Activated CD4-positive, alpha-beta memory T cell treated with anti-CD3 and anti-CD28 coated beads for 36 hours (primary cell): Measurements from ENCODE around the gene ITSN1. TPM values are rescaled to one million over a fixed set of nuclear protein-coding genes. Genes with fewer than 3 reads are reported as not detected.

Experiments
- CTCF ChIA-PET: fragments of 350-600 bp; sonication (Branson Sonifier 250); formaldehyde crosslinking; loops from one replicate; lab custom pipeline; 2021; ENCODE audit warnings: antibody characterized with exemption, inconsistent platforms; lab: Charles Lee
- POLR2A ChIA-PET: fragments of 350-600 bp; sonication (Branson Sonifier 250); formaldehyde crosslinking; loops from one replicate; lab custom pipeline; 2021; ENCODE audit warnings: antibody characterized with exemption; lab: Charles Lee
- DNase-seq: peaks from one replicate; pipeline ENCODE4 v3.0.0-alpha.2; 2020
- H3K27ac Mint-ChIP-seq: one replicate; pipeline ENCODE4 v1.8.0; 2021; ENCODE audit warnings: mixed read lengths
- H3K27me3 Mint-ChIP-seq: one replicate; pipeline ENCODE4 v1.8.0; 2021; ENCODE audit warnings: mixed read lengths
- H3K36me3 Mint-ChIP-seq: one replicate; pipeline ENCODE4 v1.8.0; 2021; ENCODE audit warnings: mixed read lengths
- H3K4me1 Mint-ChIP-seq: one replicate; pipeline ENCODE4 v1.8.0; 2021; ENCODE audit warnings: low read depth, mixed read lengths
- H3K4me3 Mint-ChIP-seq: one replicate; pipeline ENCODE4 v1.8.0; 2021; ENCODE audit warnings: mild to moderate bottlenecking, mixed read lengths
- H3K9me3 Mint-ChIP-seq: one replicate; pipeline ENCODE4 v1.8.0; 2021; ENCODE audit warnings: mixed read lengths
- intact Hi-C: fragments of 100-400 bp; cut with micrococcal nuclease; formaldehyde crosslinking; loops from one replicate; pipeline ENCODE4 v1.15.1; 2023
- total RNA-seq, 2 experiments: library from RNA; stranded (reverse); gene quantifications; one replicate each; pipeline ENCODE4 v1.2.3, GENCODE V29; 2021

Gene ITSN1
- total RNA-seq, 2 experiments from 2014 or later: 3.2 to 4.5 TPM

DNA sequence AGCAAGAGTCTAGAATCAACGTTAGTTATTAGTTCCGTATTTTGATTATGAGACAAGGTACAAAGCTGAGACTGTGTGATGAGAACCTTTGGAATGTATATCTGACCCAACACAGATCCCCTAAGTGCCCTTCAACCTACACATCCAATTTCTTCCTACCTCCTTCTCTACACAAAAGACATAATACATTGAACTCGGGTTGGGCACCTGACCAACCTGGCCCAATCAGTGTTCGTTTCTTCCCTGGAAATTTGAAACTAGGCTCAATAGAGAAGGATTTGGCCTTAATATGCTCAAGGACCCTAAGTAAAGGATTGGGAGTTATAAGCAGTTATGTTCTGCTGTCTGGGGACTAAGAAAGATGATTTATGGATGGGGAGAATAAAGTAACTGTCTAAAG, 12.1 kb downstream of the ITSN1 start:
- intact Hi-C loops: no loop called here
- Mint-ChIP-seq H3K36me3 (no peaks in the 10 kb centered on the region), H3K4me1 (no peaks in the 10 kb centered on the region), H3K9me3 (no peaks in the 10 kb centered on the region), H3K4me3 (no peak overlapping the region), H3K27me3 (peaks cover 3% of the 10 kb centered on the region), H3K27ac (no peak overlapping the region)
- DNase-seq: no peak
- POLR2A ChIA-PET: no interaction called here
- CTCF ChIA-PET: no interaction called here

DNA sequence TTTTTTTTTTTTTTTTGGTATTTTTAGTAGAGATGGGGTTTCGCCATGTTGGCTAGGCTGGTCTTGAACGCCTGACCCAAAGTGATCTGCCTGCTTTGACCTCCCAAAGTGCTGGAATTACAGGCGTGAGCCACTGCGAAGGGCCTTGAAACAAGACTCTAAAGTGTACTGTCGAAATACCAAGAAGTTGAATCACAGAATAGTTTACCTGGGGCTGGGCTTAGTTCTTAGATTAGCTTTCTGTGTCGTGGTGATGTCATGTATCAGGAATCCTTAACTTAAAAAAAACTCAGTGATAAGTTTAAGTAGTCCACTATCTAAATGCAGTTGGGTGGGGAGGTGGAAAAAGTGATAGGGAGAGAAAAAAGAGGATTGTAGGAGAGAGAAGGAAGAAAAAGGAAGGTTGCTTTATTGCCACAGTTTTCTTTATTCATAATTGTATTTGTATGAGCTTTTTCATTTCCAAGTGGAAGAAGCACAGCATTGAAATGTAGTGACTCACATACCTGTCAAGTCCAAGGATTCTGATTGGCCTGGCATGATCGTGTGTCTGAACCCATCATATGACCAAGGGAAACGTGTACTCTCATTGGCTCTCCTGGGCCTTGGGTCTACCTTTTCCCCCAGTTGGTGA, 13.4 kb downstream of the ITSN1 start:
- POLR2A ChIA-PET: no interaction called here
- no peak overlapping the region for H3K4me3 Mint-ChIP-seq
- H3K9me3 Mint-ChIP-seq: no peaks in the 10 kb centered on the region
- H3K36me3 Mint-ChIP-seq: no peaks in the 10 kb centered on the region
- no peak for DNase-seq
- H3K4me1 Mint-ChIP-seq: no peaks in the 10 kb centered on the region
- peaks cover 3% of the 10 kb centered on the region for H3K27me3 Mint-ChIP-seq
- intact Hi-C loops: no loop called here
- no peak overlapping the region for H3K27ac Mint-ChIP-seq
- CTCF ChIA-PET: no interaction called here

DNA sequence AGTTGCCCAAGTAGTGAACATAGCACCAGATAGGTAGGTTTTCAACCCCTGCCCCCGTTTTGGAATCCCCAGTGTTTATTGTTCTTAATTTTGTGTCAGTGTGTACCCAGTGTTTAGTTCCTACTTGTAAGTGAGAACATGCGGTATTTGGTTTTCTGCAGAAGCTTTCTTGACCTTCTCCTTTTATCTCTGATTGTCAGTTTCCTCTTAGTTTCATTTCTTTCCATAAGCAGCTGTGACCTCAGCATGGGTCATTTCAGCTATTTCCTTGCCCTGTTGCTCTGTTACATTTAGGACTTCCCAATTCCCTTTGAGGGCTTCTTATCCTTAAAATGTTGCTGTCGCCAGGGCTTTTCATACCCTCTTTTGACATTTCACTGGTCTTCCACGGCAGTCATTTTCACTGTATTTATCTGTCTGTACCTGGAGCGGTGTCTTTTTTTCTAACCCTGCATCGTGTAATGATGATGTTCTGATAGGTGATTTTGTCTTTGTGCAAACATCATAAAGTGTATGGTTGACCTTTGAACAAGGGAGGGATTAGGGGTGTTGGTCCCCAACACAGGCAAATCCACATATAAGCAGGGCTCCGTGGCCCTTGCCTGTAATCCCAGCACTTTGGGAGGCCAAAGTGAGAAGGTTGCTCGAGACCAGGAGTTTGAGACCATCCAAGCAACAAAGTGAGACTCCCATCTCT, 15.0 kb downstream of the ITSN1 start:
- Mint-ChIP-seq H3K9me3 (no peaks in the 10 kb centered on the region), H3K36me3 (peaks cover 1% of the 10 kb centered on the region), H3K4me1 (no peaks in the 10 kb centered on the region), H3K4me3 (no peak overlapping the region), H3K27ac (no peak overlapping the region), H3K27me3 (peaks cover 3% of the 10 kb centered on the region)
- POLR2A ChIA-PET: no interaction called here
- no peak for DNase-seq
- CTCF ChIA-PET: no interaction called here
- intact Hi-C loops: no loop called here

DNA sequence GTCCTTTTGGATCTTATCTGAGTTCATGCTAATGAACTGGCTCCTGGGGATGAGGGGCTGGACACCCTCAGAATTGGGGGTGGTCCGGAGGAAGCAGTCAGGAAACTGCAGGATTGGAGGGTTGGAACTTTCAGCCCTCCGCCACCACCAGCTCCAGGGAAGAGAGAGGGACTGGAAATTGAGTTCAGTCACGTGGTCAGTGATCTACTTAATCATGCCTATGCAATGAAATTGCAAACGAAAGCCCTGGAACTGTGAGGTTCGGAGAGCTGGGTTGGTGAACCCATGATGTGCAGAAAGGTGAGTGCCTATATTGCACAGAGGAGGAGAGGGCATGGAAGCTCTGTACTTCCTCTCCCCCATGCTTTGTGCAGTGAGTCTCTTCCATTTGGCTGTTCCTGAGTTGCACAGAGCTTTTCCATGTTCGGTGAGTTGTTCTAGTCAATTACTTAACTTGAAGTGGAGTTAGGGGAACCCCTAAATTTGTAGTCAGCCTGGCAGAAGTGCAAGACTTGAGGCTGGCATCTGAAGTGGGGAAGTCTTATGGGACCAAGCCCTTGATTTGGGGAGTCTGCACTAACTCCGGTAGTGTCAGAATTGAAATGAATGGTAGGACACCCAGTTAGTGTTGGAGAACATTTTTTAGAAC, 16.7 kb downstream of the ITSN1 start:
- CTCF ChIA-PET: interaction anchor here (0.6 kb wide), 1 partner anchor 584 kb away, joined by 3 read pairs; no protein-coding TSS in a partner anchor
- peaks cover 1% of the 10 kb centered on the region for H3K36me3 Mint-ChIP-seq
- H3K4me1 Mint-ChIP-seq: no peaks in the 10 kb centered on the region
- DNase-seq: no peak
- no peaks in the 10 kb centered on the region for H3K9me3 Mint-ChIP-seq
- intact Hi-C loops: no loop called here
- POLR2A ChIA-PET: no interaction called here
- no peak overlapping the region for H3K4me3 Mint-ChIP-seq
- no peak overlapping the region for H3K27ac Mint-ChIP-seq
- H3K27me3 Mint-ChIP-seq: peaks cover 3% of the 10 kb centered on the region

DNA sequence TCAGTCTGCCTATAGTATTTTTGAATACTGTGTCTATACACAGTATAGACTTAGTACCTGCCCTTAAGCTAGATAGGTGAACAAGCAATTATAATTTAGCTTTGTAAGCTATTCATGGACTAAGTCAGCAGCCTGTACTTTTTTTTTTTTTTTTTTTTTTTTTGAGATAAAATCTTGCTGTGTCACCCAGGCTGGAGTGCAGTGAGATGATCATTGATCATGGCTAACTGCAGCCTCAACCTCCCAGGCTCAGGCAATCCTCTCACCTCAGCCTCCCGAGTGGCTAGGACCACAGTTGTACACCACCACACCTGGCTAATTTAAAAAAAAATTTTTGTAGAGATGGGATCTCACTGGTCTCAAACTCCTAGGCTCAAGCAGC, 17.3 kb downstream of the ITSN1 start:
- no peak overlapping the region for H3K4me3 Mint-ChIP-seq
- H3K27me3 Mint-ChIP-seq: peaks cover 3% of the 10 kb centered on the region
- H3K36me3 Mint-ChIP-seq: peaks cover 1% of the 10 kb centered on the region
- ChIA-PET POLR2A (no interaction called here), CTCF (interaction anchor here (0.6 kb wide), 1 partner anchor 584 kb away, joined by 3 read pairs; no protein-coding TSS in a partner anchor)
- H3K9me3 Mint-ChIP-seq: no peaks in the 10 kb centered on the region
- no peaks in the 10 kb centered on the region for H3K4me1 Mint-ChIP-seq
- intact Hi-C loops: no loop called here
- no peak for DNase-seq
- H3K27ac Mint-ChIP-seq: no peak overlapping the region

DNA sequence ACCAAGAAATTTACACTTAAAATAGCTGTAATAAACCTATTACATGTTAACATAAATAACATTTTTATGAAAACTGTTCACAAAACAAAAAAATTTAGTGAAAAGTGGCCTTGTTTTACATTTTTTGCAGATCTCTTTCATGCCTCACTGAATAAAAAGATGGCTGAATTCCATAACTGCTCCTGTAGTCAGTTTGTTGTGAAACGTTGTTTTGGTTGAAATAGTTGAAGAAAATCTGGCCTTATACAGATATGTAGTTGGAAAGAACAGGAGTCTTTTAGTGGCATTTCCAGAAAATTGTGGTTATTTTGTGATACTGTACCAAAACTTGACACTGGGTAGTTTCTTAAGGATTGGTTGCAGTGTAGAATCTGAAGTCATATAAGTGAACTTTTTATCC, 18.1 kb downstream of the ITSN1 start:
- DNase-seq: no peak
- Mint-ChIP-seq H3K27me3 (peaks cover 1% of the 10 kb centered on the region), H3K36me3 (peaks cover 1% of the 10 kb centered on the region), H3K9me3 (no peaks in the 10 kb centered on the region), H3K4me1 (no peaks in the 10 kb centered on the region), H3K27ac (no peak overlapping the region), H3K4me3 (no peak overlapping the region)
- POLR2A ChIA-PET: no interaction called here
- intact Hi-C loops: no loop called here
- CTCF ChIA-PET: no interaction called here

DNA sequence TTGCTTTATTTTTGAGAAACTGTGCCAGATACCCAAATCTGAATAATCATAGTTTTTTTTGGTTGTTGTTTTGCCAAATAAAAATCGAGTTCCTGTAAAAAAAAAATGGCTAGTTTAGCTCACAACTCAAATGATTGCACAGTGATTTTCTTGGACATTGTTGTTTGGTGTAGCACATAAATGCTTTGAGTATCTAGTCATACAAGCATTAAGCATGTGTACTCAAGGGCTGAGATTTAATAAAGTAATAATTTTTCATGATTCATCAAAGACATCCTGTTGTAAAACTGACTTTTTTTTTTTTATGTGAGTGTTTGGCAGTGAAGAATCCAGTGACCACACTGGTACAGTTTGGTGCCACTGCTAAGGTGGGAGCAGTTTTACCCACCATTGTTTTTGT, 18.8 kb downstream of the ITSN1 start:
- Mint-ChIP-seq H3K27me3 (peaks cover 1% of the 10 kb centered on the region), H3K4me3 (no peak overlapping the region), H3K4me1 (no peaks in the 10 kb centered on the region), H3K27ac (no peak overlapping the region), H3K9me3 (no peaks in the 10 kb centered on the region), H3K36me3 (peaks cover 1% of the 10 kb centered on the region)
- intact Hi-C loops: no loop called here
- CTCF ChIA-PET: no interaction called here
- no peak for DNase-seq
- POLR2A ChIA-PET: no interaction called here

DNA sequence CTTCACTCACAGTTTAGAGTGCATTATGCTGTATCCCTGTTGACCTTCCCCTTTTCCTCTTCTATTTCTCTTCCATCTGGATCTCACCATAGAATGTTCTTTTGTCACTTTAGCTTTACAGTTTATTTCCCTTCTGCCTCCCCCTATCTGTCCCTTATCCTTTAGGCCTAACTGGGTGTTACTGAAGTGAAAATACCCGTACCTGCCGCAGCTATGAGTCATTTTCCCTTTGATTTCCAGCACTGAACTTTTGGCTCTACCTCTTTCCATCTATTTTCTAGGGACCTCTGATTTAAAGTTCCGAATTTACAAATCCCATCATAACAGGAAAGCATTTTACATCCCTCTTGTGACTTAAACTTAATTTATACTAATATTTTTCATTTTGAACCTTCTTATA, 19.7 kb downstream of the ITSN1 start:
- peaks cover 1% of the 10 kb centered on the region for H3K27me3 Mint-ChIP-seq
- H3K36me3 Mint-ChIP-seq: peaks cover 1% of the 10 kb centered on the region
- no peak for DNase-seq
- H3K4me1 Mint-ChIP-seq: no peaks in the 10 kb centered on the region
- no peaks in the 10 kb centered on the region for H3K9me3 Mint-ChIP-seq
- CTCF ChIA-PET: no interaction called here
- H3K4me3 Mint-ChIP-seq: no peak overlapping the region
- intact Hi-C loops: no loop called here
- no peak overlapping the region for H3K27ac Mint-ChIP-seq
- POLR2A ChIA-PET: no interaction called here

DNA sequence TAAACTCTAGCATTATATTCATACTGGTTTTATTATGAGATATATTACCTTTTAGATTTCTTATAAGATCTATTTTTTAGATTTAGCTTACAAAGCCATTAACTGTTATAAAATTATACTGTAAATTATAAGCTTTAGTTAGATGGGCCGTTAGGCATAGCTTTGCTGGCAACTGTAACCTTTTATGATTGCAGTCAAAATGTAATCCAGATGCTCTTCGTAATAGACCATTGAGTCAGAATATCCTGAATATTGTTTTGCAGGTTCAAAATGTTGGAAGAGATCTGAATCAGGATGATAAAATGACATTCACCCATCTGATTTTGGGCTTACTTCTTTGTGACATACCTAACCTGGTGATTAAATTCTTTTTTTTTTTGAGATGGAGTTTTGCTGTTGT, 20.9 kb downstream of the ITSN1 start:
- H3K4me3 Mint-ChIP-seq: no peak overlapping the region
- intact Hi-C loops: no loop called here
- H3K27ac Mint-ChIP-seq: no peak overlapping the region
- peaks cover 3% of the 10 kb centered on the region for H3K27me3 Mint-ChIP-seq
- no peaks in the 10 kb centered on the region for H3K9me3 Mint-ChIP-seq
- peaks cover 1% of the 10 kb centered on the region for H3K36me3 Mint-ChIP-seq
- no peaks in the 10 kb centered on the region for H3K4me1 Mint-ChIP-seq
- DNase-seq: no peak
- CTCF ChIA-PET: no interaction called here
- POLR2A ChIA-PET: no interaction called here

DNA sequence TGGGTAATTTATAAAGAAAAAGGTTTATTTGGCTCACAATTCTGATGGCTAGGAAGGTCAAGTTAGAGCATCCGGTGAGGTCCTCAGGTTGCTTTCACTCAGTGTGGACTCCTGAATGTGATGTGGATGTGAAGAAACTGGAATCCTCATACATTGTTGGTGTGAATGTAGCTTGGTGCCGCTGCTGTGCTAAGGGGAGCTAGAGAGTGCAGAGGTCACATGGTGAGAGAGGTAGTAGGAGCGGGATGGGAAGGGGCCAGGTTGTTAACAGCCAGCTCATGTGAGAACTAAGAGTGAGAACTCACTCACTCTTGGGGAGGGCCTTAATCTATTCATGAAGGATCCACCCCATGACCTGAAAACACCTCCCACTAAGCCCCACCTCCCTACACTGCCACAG, 21.8 kb downstream of the ITSN1 start:
- ChIA-PET POLR2A (no interaction called here), CTCF (no interaction called here)
- Mint-ChIP-seq H3K4me1 (no peaks in the 10 kb centered on the region), H3K9me3 (no peaks in the 10 kb centered on the region), H3K27me3 (peaks cover 3% of the 10 kb centered on the region), H3K36me3 (peaks cover 1% of the 10 kb centered on the region), H3K27ac (no peak overlapping the region), H3K4me3 (no peak overlapping the region)
- no peak for DNase-seq
- intact Hi-C loops: no loop called here

DNA sequence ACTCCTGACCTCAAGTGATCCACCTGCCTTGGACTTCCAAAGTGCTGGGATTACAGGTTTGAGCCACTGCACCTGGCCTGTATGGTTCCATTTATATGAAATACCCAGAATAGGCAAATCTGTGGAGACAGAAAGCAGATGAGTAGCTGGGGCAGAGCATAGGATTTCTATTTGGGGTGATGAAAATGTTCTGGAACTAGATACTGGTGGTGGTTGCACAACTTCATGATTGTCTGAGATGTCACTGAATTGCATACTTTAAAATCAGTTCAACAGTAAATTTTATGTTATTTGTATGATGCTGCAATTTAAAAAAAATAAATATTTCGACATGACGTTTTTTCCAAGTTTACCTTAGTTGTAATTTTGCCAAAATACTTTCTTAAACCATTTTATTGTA, 23.9 kb downstream of the ITSN1 start:
- no peak for DNase-seq
- POLR2A ChIA-PET: no interaction called here
- intact Hi-C loops: no loop called here
- Mint-ChIP-seq H3K9me3 (no peaks in the 10 kb centered on the region), H3K27me3 (peaks cover 2% of the 10 kb centered on the region), H3K36me3 (peaks cover under 1% of the 10 kb centered on the region), H3K4me3 (no peak overlapping the region), H3K4me1 (no peaks in the 10 kb centered on the region), H3K27ac (no peak overlapping the region)
- CTCF ChIA-PET: no interaction called here

DNA sequence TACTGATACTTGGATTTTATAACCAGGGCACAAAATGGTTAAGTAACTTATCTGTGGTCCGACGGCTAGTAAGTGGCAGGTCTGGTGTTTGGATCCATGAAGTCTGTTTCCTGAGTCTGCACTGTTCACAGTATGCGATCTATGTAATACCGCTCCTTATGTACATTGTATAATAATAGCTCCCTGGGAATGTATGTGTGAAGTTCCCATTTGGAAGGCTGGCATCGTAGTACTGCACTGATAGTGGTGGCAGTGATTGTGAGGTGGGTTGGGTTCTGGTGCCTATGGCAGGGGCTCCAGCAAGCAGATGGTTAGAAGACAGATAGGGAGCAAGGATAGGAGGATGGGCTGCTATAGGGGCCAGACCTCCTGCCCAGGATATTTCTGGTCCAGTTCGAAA, 25.3 kb downstream of the ITSN1 start:
- Mint-ChIP-seq H3K4me3 (no peak overlapping the region), H3K27me3 (peaks cover 2% of the 10 kb centered on the region), H3K9me3 (no peaks in the 10 kb centered on the region), H3K27ac (no peak overlapping the region), H3K4me1 (no peaks in the 10 kb centered on the region), H3K36me3 (no peaks in the 10 kb centered on the region)
- DNase-seq: no peak
- POLR2A ChIA-PET: no interaction called here
- CTCF ChIA-PET: interaction anchor here (0.6 kb wide), 1 partner anchor 227 kb away, joined by 3 read pairs; no protein-coding TSS in a partner anchor
- intact Hi-C loops: no loop called here
